GM12892 (cell line): ENCODE data around the gene SNX7.

ENCODE experiments used
- POLR2A ChIP-seq: IDR thresholded peaks from 2 replicates; pipeline ENCODE4 v1.6.1; 2011; ENCODE audit warnings: low read depth, low read length, control low read depth
- POLR2AphosphoS5 ChIP-seq: IDR thresholded peaks from 2 replicates; pipeline ENCODE4 v1.6.1; 2011; ENCODE audit warnings: low read depth, low read length, control low read depth
- TAF1 ChIP-seq: IDR thresholded peaks from 2 replicates; pipeline ENCODE4 v1.6.1; 2011; ENCODE audit warnings: low read depth, mild to moderate bottlenecking, control low read depth, low read length, borderline replicate concordance

DNA sequence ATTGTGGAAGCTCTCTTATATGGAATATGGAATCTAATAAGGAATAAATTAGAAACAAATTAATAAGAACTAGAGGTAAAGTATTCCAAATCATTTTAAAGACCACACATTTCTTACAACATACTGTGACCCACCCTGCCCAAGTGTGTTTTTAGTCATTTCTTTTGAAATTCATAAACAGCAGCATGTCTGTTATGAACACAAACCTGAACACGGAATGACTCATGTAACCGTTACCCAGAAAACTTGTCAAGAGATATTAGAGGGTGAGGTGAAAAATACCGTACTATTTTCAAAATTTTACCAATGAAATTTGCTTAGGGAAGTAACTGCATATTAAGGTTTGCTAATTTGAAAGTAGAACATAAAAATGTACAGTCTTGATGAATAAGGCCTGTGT, 48.4 kb downstream of the SNX7 start:
- TF ChIP-seq POLR2AphosphoS5 (no peak), POLR2A (no peak), TAF1 (no peak)
